Activated CD4-positive, alpha-beta T cell treated with anti-CD3 and anti-CD28 coated beads, Interleukin-10, Interleukin-2, amounts not matched to agents 100 ng/mL and 50 ng/mL, durations not matched to agents 16 hours and 8 hours (primary cell): ENCODE results near the gene CACNA1B.
"Not testable (repeated sequence)": the region's sequence is repeated elsewhere in the genome, so short reads cannot be mapped to it uniquely, and the experiment has no call there.

Experiments
- DNase-seq: peaks from one replicate; pipeline ENCODE4 v3.0.0-alpha.2; 2020

The CACNA1B gene

GRCh38 chr9:138077126-138077525 lies 199.5 kb downstream of the CACNA1B start:
- DNase-seq: no peak

DNA sequence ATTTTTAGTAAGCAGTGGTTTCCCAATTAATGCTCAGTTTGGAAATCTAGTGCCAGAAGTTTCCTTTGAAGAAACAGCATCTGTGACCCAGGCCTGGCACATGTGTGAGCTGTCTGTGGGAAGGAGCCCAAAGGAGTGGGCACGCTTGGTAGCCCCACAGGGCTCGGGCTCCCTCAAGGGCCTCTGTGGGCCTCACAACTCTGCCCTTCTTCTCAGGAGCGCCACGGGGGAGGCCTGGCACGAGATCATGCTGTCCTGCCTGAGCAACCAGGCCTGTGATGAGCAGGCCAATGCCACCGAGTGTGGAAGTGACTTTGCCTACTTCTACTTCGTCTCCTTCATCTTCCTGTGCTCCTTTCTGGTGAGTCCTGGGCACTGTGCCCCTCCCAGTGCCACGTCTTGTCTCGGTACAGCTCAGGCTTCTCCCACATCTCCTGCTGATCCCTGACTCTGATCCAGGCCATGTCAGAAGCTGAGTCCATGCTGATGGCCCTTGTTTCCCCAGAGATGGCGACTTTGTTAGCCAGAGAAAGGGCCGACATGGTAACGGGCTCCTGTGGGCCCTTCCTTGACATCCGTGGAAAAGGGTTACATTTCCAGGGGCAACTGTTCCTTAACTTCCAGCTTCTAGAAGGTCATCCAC lies 200.4 kb downstream of the CACNA1B start:
- DNase-seq: no peak

DNA sequence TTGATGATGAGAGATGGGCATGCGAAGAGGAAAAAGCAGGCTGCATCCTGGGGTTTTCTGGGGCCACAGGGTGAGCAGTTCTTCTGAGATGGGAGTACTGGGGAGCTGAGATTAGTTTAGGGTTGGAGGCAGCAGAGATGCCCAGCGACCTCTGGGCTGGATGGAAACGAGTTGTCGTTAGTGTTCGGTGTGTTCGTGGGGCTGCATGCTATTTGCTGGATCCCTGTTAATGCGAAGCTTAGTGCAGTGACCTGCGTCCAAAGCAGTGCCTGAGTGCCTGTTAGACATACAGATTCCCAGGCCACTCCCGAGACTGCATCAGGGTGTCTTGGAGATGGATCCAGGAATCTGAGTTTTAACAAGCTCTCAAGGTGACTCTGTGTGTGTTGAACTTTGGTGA lies 201.3 kb downstream of the CACNA1B start:
- no peak for DNase-seq

GRCh38 chr9:138080979-138081378 lies 203.4 kb downstream of the CACNA1B start:
- no peak for DNase-seq

DNA sequence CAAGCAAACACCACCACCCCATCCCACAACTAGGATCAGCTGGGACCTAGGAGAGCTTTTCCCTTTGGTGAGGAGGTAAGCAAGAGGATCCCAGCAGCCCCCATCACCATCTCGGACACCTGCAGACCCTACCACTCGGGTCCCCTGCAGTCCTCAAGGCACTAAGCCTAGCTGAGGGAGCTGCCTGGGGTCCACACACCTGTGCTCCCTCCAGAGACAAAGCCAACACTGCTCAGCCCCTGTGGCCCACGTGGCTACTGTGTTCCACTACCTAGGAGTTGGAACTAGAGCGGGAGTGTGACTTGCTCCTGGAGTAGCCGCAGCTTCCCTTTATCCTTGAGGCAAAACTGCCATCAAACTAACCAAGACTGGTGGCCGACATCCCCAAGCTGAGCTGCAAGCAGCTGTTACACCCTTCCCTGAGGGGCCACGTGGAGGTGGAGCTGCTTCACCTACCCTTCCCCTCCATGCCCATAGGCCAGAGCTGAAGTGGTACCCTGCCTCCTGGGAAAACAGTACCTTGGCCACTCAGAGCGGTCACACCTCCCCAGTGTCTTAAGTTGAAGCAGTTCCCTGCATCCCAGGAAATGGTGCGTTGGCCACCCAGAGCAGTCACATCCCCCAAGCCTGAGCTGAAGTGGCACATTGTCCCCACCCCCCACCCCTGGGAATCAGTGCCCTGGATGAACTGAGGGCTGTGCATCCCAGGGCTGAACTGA lies 205.5 kb downstream of the CACNA1B start:
- no peak for DNase-seq

DNA sequence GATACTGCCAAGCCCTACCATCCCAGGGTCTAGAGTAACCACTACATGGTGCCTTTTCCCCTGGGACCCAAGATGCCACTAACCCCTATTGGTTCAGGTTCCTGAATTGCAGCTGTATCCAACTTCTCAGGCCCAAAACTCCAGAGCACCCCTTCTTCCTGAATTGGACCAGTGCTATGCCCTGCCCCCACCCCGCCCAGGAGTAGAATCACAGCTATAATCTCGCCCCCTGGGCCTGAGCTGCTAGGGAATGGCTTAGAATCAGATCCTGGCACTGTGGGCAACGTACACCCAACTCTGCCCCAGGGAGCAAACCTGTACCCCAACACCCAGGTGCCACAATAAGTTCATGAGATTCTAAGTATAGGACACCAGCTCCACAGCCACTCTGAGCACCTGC lies 206.3 kb downstream of the CACNA1B start:
- DNase-seq: no peak

DNA sequence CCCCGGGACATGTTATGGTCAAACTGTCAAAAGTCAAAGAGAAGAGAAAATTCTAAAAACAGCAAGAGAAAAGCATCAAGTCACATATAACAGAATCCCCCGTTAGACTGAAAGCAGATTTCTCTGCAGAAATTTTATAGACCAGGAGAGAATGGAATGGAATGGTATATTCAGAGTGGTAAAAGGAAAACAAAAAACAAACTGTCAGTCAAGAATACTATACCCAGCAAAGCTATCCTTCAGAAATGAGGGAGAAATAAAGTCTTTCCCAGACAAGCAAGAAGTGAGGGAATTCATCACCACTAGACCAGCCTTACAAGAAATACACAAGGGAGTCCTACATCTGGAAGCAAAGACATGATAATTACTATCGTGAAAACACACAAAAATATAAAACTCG lies 208.0 kb downstream of the CACNA1B start:
- no peak for DNase-seq

DNA sequence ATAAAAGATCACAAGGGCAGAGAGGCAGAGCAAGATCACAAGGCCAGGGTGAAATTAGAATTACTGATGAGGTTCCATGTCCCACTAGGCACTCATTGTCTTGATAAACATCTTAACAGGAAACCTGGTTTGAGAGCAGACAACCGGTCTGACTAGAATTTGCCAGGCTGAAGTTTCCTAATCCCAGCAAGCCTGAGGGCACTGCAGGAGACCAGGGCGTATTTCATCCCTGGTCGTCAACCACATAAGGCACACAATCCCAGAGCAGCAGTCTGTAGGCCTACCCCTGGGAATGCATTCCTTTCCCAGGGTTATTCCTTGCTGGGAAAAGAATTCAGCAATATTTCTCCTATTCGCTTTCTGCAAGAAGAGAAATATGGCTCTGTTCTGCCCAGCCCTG lies 214.5 kb downstream of the CACNA1B start:
- not testable (repeated sequence) for DNase-seq

GRCh38 chr9:138094028-138094427 lies 216.4 kb downstream of the CACNA1B start:
- no peak for DNase-seq

DNA sequence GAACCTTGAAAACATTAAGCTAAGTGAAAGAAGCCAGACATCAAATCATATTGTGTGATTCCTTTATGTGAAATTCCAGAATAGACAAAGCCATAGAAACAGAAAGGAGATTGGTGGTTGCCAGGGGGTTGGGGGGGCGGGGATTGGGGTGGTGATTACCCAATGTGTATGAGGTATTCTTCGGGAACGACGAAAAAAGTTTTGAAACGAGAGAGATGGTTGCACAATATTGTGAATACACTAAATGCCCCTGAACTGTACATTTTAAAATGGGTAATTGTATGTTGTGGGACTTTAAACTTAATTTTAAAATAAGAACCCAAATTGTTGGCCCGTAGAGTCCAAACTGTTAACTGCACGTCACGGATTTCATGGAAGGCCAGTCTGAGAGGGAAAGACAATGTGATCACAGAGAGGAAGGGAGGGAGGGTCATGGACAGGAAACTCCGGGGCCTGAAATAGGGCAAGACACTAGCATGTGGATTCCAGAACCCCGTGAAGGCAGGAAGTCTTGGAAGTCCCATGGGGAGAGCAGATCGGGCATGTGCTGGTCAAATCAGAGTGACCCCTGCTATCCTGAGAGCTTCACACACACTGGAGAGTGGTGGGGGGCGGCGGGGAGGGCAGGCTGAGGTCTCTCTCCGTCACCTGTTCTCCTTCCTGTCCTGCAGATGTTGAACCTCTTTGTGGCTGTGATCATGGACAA lies 218.4 kb downstream of the CACNA1B start:
- DNase-seq: no peak

DNA sequence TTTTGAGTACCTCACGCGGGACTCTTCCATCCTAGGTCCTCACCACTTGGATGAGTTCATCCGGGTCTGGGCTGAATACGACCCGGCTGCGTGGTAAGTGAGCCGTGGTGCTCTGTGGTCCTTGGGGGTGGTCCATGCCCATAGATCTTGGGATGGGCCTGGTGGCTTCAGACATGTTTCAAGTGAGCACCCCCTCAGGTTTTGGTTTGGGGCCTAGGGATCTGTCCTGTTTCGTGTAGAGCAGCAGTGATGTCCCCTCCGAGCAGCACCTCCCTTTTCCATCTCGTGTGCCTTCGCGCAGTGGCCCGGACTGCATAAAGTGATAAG lies 218.9 kb downstream of the CACNA1B start:
- no peak for DNase-seq

DNA sequence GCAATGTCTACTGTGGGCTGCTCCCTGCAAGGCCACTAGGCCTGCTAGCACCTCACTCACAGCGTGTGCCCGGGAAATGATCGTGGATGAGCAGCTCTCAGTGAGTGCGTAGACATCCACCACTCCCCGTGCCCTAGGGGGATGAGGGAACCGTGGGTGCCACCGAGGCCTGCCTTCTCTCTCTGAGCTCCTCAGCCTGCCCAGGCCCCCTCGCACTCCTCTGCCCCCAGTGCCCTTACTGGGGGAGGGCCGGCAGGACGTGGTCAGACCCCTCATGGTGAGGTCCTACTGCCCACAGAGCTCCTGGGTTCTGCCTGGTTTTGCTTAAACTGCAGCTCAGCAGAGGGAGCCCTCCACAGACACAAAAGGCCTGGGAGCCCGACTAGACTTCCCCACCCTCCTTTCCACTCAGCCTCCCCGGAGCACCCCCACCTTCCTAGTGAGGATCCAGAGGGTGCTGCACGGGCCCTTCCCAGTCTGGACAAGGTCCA lies 220.0 kb downstream of the CACNA1B start:
- DNase-seq: no peak

DNA sequence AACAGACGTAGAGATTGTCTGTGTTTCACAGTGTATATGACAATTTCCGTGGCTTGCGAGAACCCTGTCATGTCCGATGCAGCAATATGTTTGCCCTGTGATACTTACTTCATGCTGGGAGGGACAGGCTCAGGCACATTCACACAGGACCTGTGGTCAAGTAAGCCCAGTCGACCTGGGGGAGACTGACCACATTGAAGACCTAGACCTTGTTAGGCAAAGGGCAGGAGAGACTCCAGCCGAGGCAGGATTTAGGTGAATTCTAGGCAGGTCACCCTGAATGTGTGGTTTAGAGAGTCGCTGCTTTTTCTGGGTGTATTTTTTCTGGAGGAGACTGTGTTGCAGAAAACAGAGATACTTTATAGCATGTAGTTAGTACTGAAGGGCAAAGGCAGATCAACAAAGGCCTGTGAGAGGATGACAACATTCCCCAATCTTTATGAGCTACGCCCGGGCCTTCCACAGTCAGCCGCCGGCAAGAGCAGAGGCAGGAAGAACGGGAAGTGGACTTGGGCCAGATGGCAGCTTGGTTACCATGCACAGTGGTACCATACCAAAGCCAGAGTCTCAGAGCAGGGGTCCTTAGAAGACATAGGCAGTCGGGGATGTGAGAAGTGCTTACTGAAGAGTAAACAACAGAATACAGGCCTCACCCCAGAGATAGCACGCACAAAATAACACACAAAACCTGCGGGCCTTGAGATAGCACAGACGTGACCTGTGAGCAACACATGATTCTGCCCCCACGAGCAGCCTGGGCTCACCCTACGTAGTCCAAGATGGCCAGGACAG lies 220.7 kb downstream of the CACNA1B start:
- no peak for DNase-seq

DNA sequence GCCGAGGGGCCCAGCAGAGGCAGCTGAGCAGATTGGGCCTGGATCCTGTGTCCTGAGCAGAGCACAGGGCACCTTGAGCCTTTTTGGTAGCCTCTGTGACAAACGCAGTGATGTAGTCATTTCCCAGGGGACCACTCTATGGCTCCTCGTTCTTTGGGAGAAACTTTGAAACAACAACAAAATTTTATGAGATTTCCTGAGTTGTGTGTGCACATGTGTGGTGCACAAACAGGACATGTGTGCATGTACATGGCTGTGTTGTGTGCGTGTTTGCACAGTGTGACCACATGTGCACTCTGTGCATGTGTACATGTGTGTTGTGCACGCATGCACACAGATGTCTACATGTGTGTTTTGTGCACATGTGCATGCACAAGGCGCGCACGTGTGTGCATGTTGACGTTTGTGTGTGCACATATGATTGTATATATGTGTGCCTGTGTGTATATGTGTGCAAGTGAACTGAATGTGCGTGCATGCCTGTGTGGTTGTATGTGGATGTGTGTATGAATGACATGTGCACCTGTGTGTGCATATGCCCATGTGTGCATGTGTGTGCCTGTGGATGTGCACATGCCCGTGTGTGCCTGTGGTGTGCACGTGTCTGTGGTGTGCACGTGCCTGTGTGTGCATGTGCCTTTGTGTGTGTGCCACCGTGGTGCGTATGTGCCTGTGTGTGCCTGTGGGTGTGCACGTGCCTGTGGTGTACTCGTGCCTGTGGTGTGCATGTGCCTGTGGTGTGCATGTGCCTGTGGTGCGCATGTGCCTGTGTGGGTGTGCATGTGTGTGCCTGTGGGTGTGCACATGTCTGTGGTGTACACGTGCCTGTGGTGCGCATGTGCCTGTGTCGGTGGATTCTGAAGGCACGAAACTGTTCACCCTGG lies 221.6 kb downstream of the CACNA1B start:
- DNase-seq: no peak

- no peak for DNase-seq
These were observed 222.4 kb downstream of the CACNA1B start for GRCh38 chr9:138099803-138100598.

DNA sequence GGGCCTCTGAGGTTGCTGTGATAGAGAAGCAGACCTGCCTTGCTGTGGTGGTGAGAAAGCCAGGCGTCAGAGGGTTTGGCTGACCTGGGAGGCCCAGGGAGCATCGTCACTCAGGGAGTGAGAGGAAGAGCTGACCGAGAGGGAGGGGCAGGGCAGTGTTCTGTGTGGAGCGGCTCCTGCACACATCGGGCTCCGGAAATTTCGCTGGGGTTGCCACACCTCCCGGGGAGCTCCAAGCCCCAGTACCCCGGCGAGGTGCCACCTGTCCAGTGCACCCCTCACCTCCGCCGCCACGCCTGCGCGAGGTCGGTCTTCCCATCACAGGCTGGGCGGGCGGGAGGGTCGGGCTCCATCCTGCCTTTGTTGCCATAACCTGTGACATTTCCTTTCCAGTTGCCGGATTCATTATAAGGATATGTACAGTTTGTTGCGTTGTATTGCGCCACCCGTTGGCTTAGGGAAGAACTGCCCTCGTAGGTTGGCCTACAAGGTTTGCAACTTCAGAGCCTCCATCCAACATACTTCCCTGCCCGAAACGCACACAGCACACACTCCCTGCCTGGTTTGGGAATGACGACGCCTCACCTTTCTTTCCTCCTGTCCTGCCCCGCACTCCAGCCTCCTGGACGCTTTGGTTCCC lies 223.2 kb downstream of the CACNA1B start:
- DNase-seq: no peak

- no peak for DNase-seq
These were observed 224.1 kb downstream of the CACNA1B start for GRCh38 chr9:138101444-138102234.

GRCh38 chr9:138102246-138103051 lies 224.9 kb downstream of the CACNA1B start:
- DNase-seq: no peak
